GM04503 (cell line): ENCODE measurements around the gene SP6.
A peak's percentile ranks its signal among the peaks of the same experiment; 100 is the strongest.

Experiments used
- DNase-seq: peaks from one replicate; pipeline ENCODE4 v3.0.0-alpha.2; 2012; ENCODE audit warnings: low read depth

Gene SP6

DNA sequence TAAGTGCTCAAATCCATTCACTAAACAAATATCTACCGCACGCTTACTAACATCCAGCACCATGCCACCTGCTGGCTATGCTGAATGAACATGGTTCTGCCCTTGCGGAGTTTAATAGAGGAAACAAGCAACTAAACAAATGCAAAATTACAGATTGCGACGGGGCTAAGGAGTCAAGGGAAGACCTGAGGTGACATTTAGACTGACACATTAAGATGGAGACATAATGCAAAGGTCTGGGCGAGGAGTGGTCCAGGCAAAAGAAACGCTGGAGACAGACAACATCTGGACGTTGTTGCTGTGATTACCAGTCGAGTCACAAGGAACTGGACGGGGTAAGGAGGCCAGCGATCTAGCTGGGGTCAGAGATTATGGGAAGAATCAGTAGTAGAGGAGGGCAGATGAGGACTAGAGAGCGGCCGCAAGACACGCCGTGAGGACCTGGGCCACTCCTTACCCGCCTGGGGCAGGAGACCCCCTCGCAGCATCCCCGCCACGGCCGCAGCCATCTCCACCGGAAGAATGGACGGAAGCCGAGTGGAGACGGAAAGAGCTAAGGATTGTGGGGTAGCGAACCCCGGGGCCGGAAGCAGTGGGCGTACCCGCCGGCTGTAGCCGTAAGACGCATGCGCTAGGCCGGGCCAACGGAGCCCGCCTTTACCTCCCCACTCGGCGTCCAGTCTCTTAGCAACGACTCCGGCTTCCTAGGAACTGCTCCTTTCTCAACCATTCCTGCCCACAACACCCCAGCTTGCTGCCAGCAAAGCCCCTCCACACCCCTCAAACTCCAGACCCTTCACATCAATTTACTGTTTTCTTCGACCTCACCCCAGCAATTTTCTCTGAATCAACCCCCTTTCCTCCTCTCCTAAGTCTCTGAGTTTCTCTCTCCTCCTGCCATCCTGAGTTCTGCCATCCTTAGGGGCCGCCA lies 19.7 kb downstream of the SP6 start, which contains the start of the genes LRRC46 and MRPL10:
TSS of gene LRRC46 (plus strand) at position 668 of the 931 bp plus-strand sequence. CDS start 320 bp downstream, outside the sequence.
TSS of gene MRPL10 (minus strand) at position 539 of the 931 bp plus-strand sequence. CDS start at position 509, 30 bp downstream.
- peak; percentile 61 for DNase-seq

DNA sequence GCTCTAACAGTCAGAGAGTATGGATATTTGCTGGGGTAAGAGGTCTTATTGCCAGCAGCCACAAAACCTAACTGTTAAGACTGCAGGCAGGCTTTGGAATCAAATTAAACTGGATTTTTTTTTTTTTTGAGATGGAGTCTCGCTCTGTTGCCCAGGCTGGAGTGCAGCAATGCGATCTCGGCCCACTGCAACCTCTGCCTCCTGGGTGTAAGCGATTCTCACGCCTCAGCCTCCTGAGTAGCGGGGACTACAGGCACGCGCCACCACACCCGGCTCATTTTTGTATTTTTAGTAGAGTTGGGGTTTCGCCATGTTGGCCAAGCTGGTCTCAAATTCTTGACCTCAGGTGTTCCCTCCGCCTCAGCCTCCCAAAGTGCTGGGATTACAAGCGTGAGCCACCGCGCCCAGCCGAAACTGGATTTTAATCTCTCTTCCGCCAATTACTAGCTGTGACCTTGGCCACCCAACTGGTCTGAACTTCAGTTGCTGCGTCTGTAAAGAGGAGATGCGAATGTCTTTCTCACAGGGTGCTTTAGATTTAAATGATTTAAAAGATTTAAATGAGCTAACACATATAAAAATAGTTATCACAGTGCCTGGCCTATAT lies 20.5 kb downstream of the SP6 start:
- DNase-seq, result no peak

DNA sequence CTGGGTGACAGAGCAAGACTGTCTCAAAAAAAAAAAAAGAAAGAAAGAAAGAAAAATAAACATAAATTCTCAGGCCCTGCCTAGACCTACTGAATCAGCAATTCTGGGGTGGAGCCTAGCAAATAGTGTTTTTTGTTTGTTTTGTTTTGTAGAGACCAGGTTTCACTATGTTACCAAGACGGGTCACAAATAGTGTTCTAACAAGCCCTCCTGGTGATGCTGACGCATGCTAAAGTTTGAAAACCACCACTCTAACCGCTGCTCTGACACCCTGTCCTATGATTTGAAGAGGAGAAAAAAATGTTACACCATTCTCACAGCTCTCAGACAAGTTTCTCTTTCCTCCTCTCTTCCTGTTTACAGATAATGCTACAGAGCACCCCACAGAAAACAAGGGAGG lies 21.1 kb downstream of the SP6 start:
- DNase-seq, result no peak

DNA sequence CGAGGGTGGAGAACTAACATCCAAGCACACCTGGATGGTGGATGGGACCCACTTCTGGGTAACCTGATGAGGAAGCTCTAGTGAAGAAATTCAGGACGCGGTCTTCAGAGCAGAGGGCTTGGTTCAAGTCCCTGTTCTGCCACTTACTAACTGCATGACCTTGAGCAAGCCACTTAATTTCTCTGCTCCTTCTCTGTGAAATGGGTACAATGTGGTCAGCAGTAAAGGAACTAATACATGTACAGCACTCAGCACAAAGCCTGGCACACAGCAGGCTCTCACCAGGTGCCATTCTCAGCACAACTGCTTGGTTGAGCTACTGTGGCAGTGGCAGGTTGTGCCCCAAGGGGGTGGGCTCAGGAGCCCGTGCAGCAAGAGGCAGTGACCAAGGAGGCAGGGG lies 27.4 kb downstream of the SP6 start:
- DNase-seq, result no peak

DNA sequence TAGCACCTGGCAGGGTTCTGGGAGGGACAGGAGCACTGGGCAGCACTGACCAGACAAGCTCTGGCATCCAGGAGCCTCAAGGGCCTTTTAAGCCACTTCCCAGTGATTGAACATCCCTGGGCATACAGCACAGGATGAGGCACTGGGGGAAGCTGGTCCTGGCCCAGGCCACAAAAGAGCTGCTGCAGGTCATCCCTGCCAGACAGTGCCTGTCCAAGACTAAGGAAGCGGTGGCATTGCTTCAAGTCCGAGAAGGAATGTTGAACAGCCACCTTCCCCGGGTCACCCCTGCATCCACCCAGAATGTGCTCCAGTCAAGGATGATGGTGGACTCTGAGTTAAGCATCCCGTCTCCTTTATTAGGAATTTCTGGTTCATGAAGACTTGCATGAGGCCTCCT lies 28.2 kb downstream of the SP6 start:
- no peak for DNase-seq

DNA sequence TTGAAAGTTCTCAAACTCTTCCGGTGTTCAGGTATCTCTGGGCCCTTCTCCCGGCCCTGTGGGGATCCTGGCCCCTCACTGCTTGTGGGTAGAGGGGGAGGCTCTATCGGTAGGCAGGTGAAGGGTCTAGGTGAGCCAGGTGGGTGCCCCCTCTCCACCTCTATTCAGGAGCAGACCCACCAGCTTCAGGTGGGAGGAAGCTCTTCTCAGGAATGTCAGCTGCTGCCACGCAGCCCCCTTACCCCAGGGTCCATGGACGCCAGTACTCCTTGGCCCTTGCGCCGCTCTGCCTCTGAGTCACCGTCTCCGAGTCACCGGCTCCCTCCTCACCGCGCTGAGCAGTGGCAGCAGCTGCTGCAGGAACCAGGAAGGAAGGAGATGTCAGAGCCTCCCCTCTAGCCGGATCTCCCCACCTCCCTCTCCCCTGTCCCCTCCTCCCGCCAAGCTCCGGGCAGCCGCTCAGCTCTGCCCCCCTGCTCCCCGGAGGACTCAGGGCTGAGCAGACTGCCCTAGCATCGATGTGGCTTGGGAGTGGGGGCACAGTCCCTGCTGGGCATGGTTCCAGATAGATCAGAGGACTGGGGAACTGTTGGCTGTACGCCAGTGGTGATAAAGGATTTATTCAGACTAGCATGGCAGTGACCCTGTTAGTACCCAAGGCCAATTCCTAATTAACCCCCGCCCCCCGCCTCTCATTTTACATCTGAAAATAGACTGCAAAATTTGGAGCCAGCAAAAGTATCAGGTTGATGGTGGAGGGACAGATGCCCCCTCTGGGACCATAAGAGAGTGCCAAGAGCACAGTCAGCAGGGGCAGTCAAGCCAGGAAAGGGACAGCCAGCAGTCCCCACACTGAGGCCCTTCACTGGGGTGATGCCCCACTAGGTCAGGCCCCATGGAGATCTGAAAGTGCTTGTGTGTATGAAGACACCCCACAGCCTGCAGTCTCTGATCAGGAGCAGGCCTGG lies 29.3 kb downstream of the SP6 start, which contains the start of gene OSBPL7:
TSS of gene OSBPL7 (minus strand) at position 371 of the 968 bp plus-strand sequence. CDS start 1,516 bp downstream, outside the sequence.
- no peak for DNase-seq

DNA sequence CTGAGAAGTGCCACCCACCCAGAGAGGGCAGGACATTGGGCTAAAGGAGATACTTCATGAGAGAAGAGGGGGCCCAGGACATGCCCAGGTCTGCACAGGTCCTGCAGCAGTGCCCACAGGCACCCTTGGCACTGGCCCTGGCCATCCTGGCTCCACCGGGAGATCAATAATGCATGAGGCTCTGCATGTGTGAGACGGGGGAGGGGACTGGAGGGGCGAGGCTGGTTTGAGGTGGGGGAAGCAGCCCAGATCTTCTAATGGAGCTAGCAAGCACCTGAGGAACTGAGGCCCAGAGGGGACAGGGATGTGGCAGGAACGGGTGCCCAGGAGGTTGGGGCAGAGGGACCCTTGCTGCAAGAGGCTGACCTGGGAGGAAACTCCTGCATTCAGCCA lies 29.9 kb downstream of the SP6 start:
- no peak for DNase-seq

DNA sequence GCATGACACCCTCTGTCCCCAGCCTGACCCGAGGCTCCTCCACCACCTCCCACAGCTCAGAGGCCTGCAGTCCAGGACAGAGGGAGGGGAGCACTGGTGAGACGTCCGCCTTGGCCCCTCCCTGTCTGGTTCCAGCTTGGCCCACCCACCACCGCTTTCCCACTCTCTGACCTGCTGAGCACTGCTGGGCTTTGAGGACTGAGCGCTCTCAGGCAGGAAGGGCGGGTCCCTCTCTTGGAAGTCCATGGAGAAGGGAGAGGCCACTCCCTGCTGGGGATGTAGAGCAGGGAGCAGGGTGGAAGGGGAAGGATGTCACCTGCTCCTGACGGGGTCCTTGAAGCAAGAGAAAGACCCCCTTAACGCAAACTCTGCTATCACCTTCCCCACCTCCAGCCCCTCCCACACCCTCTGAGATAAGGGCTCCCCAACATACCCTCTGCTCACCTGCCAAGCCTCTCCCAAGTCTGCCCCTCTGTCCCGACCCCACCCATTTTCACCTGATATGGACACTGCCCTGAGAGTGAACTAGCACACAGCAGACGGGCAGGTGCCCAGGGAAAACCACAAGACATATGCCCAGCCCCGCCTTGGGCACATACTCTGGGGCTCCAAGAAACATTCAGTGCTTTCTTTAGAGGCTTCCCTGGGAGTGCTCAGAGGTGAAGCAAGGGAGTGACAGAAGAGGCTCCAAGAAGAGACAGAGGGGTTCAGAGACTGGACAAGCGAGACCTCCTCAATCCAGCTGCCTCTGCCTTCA lies 30.8 kb downstream of the SP6 start:
- DNase-seq, result no peak

DNA sequence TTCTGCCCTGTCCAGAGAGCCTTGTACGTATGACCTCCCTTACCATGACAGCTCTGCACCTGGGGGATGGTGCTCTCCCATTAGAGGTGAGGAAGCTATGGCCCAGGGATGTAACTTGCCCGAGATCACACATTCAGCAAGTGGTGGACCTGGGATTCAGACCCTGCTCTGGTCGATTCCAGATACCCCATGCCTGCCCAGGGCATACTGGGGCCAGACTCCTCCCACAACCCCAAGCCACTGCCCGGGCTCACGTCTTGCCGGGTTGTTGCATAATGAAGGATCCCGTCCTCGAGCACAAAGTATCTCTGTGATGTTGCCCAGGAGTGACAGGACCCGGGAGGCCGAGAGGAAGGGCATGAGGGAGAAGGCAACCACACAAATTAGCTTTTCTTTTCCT lies 31.5 kb downstream of the SP6 start:
- DNase-seq, result no peak

DNA sequence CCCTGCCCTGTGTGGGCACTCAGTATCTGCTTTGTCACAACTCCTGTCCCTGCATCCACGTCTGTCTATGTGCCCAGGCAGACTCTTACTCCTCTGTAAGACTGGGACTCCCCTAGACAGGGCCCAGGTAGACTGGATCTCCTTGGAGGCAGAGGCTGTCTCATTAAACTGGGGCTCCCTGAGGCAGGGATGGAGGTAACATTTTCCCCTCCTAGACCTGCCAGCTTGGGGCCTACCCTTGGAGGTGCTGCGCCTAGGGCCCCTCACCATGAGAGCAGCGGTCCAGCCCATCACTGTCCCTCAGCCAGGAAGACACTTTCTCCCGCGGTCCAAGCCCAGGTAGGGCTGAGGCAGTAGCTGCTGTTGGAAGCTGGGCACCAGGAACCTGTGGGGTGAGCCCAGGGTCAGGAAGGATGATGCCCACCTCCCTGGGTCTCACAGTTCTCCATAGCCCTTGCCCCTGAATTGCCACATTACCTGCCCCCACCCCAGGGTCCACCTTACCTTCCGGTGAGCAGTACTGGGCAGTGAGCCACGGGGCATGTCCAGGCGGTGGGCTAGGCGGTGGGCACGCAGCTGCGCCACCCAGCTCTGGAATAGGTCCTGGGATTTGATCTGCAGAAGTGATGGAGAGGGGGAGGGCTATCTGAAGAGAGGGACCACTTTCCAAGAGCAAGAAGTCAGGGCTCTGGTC lies 32.8 kb downstream of the SP6 start:
- no peak for DNase-seq

DNA sequence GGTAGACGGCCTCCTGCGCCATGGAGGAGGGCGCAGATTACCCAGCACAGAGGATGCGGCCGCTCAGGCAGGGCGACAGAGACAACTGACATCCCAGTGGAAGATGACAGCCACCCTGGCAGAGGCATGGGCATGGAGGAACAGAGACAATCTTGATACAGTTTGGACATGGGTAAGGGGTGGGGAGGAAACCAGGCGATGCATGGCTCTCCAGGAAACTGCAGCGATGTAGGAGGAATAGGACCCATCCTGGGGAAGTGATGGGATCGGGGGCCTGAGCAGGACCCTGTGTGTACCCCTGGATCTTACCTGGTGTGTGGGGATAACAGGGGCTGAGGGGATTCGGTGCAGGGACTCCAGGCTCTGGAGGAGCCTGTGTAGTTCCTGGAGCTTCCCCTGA lies 34.0 kb downstream of the SP6 start:
- no peak for DNase-seq

DNA sequence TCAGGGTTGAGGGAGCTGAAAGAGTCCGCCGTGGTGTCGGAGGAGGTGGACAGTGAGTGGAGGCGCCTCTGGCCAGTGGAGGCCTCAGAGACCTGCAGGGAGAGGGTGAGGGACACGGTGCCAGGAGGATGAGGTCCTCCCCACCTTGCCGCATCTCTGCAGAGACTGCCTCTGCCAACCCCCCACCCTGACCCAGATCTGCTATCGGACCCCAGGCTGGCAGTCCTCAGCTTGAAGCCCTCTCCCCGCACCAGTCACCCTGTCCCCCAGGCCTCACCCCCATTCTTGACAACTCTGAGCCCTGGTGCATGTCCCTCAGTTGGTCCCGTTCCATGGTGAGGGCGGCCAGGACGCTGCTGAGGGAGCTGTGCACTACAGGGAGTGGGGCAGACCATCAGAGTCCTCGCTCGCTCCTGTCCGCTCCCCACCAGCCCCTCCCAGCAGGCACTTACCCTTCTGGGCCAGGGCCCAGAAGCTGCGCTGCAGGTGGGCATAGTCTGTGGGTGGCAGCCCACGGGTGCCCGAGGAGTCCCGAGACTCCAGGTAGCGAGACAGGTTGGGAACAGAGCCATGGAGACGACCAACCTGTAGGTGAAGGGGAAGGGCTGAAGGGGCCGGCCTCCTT lies 34.7 kb downstream of the SP6 start:
- no peak for DNase-seq

DNA sequence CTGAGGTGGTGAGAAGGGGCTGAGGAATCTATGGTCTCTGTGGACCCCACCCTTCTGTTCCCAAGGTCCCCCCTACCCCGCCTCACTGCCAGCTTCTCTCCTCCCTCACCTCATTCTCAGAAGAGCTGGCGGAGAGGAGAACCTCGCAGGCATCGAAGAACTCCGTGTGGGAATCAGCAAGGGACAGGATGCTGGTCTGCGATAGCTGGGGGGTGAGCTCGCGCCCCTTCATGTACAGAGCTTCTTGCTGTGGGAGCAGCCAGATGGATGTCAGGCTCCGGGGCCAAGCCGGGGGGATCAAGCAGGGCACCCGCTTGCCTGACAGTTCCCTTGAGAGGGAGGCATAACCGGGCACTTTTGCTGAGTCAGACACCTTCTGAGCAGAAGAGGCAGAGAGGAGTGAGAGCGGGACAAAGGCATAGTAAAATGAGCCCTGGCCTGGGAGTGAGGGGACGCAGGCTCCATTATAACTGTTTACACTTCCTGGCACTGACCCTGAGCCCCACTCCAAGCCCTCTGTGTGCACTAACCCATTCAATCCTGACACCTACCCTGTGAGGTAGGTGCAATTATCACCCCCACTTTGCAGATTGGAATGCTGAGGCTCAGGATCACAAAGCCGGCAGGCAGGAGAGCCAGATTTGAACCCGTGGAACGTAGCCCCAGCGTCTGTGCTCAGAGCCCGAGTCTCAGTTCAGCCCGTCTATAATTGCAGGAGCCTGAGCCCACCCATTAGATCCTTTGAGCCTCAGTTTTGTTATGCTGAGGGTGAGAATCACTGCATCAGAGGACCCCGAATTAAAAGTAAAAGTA lies 35.7 kb downstream of the SP6 start:
- no peak for DNase-seq

DNA sequence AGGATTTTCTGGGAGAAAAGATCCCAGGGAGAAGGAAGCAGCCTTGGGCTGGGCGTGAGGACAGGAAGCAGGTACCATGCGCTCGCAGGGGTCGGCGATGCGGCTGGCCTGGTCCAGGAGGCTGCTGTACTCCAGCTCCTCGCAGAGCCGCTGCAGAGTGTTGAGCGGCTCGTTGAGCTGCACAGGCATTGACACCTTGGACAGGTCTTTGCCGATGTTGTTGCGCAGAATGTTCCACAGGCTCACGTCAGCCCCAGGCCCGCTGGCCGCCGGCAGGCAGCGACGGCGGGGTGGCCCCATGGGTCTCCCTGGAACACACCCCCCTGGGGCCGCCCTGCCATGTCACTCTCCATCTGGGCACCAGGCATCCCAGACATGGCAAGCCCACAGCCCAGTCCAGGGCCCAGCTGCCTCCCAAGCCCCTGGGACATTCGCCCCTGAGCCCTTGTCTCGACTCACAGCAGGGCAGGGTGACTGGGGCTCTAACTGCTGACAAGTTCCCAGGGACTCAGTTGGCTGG lies 37.4 kb downstream of the SP6 start:
- no peak for DNase-seq

DNA sequence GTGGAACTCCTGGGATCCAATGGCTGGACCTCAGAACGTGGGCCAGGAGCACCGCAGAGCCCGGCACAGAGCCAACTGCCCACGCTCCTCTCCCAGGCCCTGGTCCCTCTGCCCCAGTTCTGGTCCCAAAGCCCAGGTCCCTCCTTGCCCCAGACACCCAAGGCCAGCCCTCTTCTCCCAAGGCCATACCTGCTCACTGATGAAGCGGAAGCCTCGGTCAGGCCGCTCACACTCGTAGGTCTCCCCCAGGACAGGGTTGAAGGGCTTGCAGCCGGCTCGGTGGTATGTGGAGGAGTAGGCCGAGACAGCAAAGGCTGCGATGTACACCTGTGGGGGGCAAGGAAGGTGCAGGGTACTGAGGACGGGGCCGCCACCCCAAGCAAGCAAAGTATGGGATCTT lies 37.9 kb downstream of the SP6 start:
- no peak for DNase-seq

DNA sequence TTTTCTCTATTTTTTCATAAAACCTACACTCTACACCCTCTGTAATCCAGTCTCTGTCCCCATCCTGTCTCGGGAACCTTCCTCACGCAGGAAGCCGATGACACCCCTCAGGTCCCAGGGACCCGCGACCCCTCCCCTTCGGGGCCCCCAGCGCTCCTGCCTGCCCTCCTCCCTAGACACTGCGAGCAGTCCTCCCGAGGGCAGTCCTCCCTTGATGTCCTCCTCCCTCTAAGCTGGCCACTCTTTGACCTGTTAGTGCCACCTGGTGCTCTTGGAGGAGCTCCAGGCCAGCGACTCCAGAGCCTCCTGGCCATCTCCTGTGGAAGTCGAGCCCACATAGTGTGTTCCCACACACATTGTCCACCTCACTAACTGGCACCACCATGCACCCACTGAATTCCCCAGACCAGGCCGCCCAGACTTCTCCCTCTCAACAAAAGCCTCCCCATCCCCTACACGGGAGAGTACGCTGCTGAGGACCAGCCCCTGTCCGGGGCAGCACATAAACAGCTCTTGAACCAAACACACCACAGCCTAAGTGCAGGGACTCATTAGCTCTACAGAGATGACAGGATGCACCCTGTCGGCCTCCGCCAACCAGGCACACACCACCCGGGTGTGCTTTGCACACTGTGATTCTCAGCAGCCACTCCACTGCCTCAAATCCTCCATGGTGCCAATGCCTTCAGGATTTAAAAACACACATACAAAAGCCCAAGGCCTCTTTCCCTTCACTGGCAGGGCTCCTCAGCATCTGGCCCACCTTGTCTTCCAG lies 38.6 kb downstream of the SP6 start:
- no peak for DNase-seq

DNA sequence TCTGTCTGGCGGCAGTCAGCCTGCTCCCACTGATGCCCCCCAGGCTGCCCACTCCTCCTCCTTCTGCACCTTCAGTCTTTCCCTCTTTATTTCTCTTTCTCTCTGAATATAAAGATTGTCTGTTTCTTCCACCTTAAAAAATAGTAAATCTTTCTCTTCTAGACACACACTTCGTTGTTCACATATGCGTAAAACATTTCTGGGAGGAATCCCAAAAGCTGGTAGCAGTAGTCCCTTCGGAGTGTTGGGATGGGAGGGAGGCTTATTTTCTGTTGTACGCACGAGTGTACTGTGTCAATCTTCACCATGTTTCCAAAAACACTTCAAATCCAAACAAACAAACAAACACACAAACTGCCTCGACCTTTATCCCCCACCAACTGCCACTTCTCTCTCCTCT lies 39.3 kb downstream of the SP6 start:
- DNase-seq, result no peak

DNA sequence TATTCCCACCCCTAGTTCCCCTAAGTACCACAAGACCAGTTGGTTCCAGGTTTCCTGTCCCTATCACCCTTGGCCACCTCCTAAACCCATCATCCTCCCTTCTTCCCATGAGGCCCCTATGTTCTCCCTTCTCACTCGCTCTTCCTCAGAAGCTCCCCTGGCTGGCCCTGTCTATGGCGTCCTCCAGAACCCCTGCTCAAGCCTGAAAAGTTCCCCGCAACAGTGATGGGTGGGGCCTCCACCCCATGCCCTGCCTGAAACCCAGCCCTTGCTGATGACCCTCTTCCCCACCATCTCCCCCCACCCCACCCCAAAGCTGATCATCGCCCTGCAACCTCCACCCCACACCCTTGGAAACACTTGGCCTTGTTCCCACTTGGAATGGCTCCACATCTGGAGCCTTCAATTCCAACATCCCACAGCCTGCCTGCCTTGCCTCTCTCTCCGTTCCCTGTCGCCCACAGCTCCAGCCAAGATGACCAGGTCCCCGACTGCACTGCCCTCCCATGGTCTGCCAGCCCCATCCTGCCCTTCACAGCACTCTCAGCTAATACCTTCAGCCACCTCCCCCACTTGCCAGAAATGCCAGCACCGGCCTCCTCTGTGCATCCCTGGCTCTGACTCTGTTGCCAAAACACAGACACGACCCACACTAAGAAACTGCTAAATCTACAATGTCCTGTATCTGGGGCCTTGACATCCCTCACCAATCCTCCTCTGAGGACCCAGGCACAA lies 39.9 kb downstream of the SP6 start:
- DNase-seq, result no peak
